Heart left ventricle (tissue), 13 donors: ENCODE results near the gene CSF1.

Experiments used
- POLR2A ChIP-seq, 2 donors: fragments of 450-650 bp; IDR thresholded peaks; one replicate each; pipeline ENCODE4 v1.6.1; 2017; ENCODE audit warnings: antibody characterized with exemption in 2 of 2, mild to moderate bottlenecking in 2 of 2, moderate library complexity in 2 of 2
- TF ChIP-seq, protein P1 (sequence below), 12 donors: fragments of 200-600 bp; sonication (generic) in 4 of 12; IDR thresholded peaks; one replicate each; pipeline versions ENCODE4 v1.5.0 to v1.8.0; 2018 to 2022; ENCODE audit warnings: antibody characterized with exemption in 12 of 12, mild to moderate bottlenecking in 5 of 12
- donor health status: ischemic (EF 13 %, LVEDD 7.1; RV severe dilation, severe dysfunction).
- donor health status: DM: no; HTN: yes; CAD: no.
- donor health status: DM: no; HTN: no; CAD: no.
- donor health status: ischemic (EF 25% LVEDD 6.9; RV normal size, moderate dysfunction).
- donor health status: ischemic (EF 25% LVEDD 5.7; RV mildly dilated, moderate dysfunction).
- donor health status: ischemic (EF 35%, LVEDD 5.7; RV mildly dilated, moderate dysfunction).
- donor health status: nonischemic (EF 11% LVEDD 7.7; RV severe dilation, severe dysfunction).
- donor health status: DM: yes; HTN: yes; CAD: no.
- donor health status: PGD.
- donor health status: ischemic (EF 29% LVEDD 5.4; RV normal size, mild dysfunction).
- donor health status: nonischemic (EF 23%, LVEDD 6.1; RV moderate dilation, normal function).

GRCh38 chr1:109935451-109935900, 24.8 kb downstream of the CSF1 start:
- TF ChIP-seq, protein P1, sequence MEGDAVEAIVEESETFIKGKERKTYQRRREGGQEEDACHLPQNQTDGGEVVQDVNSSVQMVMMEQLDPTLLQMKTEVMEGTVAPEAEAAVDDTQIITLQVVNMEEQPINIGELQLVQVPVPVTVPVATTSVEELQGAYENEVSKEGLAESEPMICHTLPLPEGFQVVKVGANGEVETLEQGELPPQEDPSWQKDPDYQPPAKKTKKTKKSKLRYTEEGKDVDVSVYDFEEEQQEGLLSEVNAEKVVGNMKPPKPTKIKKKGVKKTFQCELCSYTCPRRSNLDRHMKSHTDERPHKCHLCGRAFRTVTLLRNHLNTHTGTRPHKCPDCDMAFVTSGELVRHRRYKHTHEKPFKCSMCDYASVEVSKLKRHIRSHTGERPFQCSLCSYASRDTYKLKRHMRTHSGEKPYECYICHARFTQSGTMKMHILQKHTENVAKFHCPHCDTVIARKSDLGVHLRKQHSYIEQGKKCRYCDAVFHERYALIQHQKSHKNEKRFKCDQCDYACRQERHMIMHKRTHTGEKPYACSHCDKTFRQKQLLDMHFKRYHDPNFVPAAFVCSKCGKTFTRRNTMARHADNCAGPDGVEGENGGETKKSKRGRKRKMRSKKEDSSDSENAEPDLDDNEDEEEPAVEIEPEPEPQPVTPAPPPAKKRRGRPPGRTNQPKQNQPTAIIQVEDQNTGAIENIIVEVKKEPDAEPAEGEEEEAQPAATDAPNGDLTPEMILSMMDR (IDR thresholded peaks at IDR 0.05) = no peak
- TF ChIP-seq POLR2A (IDR thresholded peaks at IDR 0.05) = no peak
